LNCAP (cell line): ENCODE results near the gene CAMK2A.

ENCODE experiments used
- CTCF ChIP-seq: fragments of 450-650 bp; IDR thresholded peaks from 2 replicates; pipeline ENCODE4 v1.5.1; 2017; ENCODE audit warnings: mild to moderate bottlenecking

CAMK2A gene

GRCh38 chr5:150297934-150298595 is 8.5 kb upstream of the CAMK2A start:
- TF ChIP-seq CTCF = no peak

- TF ChIP-seq CTCF = no peak
Measured at GRCh38 chr5:150297236-150297890, 7.8 kb upstream of the CAMK2A start.

- TF ChIP-seq CTCF = no peak
Measured at GRCh38 chr5:150296496-150296895, 6.9 kb upstream of the CAMK2A start.

GRCh38 chr5:150295741-150296486 is 6.3 kb upstream of the CAMK2A start:
- no peak for TF ChIP-seq CTCF

- TF ChIP-seq CTCF = no peak
Measured at GRCh38 chr5:150295172-150295634, 5.6 kb upstream of the CAMK2A start.

GRCh38 chr5:150294551-150295071 is 5.0 kb upstream of the CAMK2A start:
- TF ChIP-seq CTCF = no peak

GRCh38 chr5:150293091-150293941 is 3.7 kb upstream of the CAMK2A start:
- TF ChIP-seq CTCF = no peak
